Measurements from ENCODE around the gene MYT1. TPM values are rescaled to one million over a fixed set of nuclear protein-coding genes. Genes with fewer than 3 reads are reported as not detected.
"Not testable (repeated sequence)": the region's sequence is repeated elsewhere in the genome, so short reads cannot be mapped to it uniquely, and the experiment has no call there.

Gene MYT1
- total and polyA plus RNA-seq, 9 of the 15 experiments (the other 6 are each of a cell fraction or from before 2014, with no cell fraction given): 0.02 to 0.12 (median 0.06) TPM; not detected in 4

GRCh38 chr20:64133951-64134407, 30.3 kb upstream of the MYT1 start (continued):
- TF ChIP-seq CTCF (IDR thresholded peaks at IDR 0.05 in 2 of 3, conservative IDR thresholded peaks at IDR 0.05 in 1 of 3; ENCODE audit: insufficient read depth in 2 of 3, low read depth in 1 of 3, low read length in 3 of 3) (peak; percentile 23 to 29 (median 24); a peak in 2 of 6 replicates), ZNF3 (CRISPR knock-in tag; IDR thresholded peaks at IDR 0.05) (no peak), SIX5 (IDR thresholded peaks at IDR 0.05; ENCODE audit: borderline replicate concordance in 1 of 2, insufficient read depth in 1 of 2, low read depth in 1 of 2, low read length in 2 of 2) (no peak)

GRCh38 chr20:64134744-64135143, 29.5 kb upstream of the MYT1 start:
- POLR2A ChIA-PET: not testable (repeated sequence)

More at GRCh38 chr20:64134744-64135143, 29.5 kb upstream of the MYT1 start:
- H3K79me2 ChIP-seq (ENCODE audit: control insufficient read depth, insufficient read depth, low read length); DNase-seq (ENCODE audit: extremely low read depth in 1 of 4, low spot score in 3 of 4); H3K4me1 ChIP-seq (replicated peaks in 1 of 2; ENCODE audit: control insufficient read depth in 2 of 2, insufficient read depth in 2 of 2, low read length in 2 of 2); H3K9me1 ChIP-seq (ENCODE audit: control insufficient read depth, insufficient read depth, low read length); intact Hi-C loops (cut with micrococcal nuclease); in situ Hi-C loops (cut with MboI); FAIRE-seq; H2AFZ ChIP-seq (ENCODE audit: low read depth, low read length); H3K9me3 ChIP-seq (replicated peaks; ENCODE audit: control insufficient read depth, insufficient read depth, low read depth, low read length); H3K4me3 ChIP-seq; H3K36me3 ChIP-seq (ENCODE audit: control insufficient read depth, insufficient read depth, low read length); ATAC-seq; H3K27ac ChIP-seq (ENCODE audit: extremely low read depth, low read depth, low read length); H4K20me1 ChIP-seq (replicated peaks; ENCODE audit: control insufficient read depth, insufficient read depth, low read length); H3K9ac ChIP-seq (ENCODE audit: insufficient read depth in 1 of 2, low read depth in 2 of 2, low read length in 2 of 2); CTCF ChIA-PET (ENCODE audit: low intra/inter-chr PET ratio); BruUV-seq (replicated peaks); H3K4me2 ChIP-seq (ENCODE audit: insufficient read depth, low read length): not testable (repeated sequence)
- peaks cover 4 to 33% of the 10 kb centered on the region in 2 experiments; a peak in 4 of 5 replicates for H3K27me3 ChIP-seq (ENCODE audit: control insufficient read depth in 2 of 2, insufficient read depth in 2 of 2, low read length in 2 of 2)
- 45% methylated on average over 20 of the region's 20 CpGs for WGBS (ENCODE audit: insufficient coverage, low coverage, missing lambda C conversion rate)
